Muscle of arm (tissue), 12 donors: ENCODE results near the gene PMAIP1. TPM values are rescaled to one million over a fixed set of nuclear protein-coding genes. Genes with fewer than 3 reads are reported as not detected.

Experiments
- DNase-seq: peaks from one replicate; pipeline ENCODE4 v3.0.0-alpha.2; 2013
- polyA plus RNA-seq, 12 donors: library from polyadenylated mRNA; unstranded; fragments of 120-200 nt; gene quantifications; one replicate each; pipeline ENCODE4 v1.2.1, GENCODE V29; 2013; ENCODE audit not compliant: insufficient read length in 12 of 12

Gene PMAIP1
- polyA plus RNA-seq, 12 donors: 16.8 to 91.5 (median 42.7) TPM; not detected in 1

DNA sequence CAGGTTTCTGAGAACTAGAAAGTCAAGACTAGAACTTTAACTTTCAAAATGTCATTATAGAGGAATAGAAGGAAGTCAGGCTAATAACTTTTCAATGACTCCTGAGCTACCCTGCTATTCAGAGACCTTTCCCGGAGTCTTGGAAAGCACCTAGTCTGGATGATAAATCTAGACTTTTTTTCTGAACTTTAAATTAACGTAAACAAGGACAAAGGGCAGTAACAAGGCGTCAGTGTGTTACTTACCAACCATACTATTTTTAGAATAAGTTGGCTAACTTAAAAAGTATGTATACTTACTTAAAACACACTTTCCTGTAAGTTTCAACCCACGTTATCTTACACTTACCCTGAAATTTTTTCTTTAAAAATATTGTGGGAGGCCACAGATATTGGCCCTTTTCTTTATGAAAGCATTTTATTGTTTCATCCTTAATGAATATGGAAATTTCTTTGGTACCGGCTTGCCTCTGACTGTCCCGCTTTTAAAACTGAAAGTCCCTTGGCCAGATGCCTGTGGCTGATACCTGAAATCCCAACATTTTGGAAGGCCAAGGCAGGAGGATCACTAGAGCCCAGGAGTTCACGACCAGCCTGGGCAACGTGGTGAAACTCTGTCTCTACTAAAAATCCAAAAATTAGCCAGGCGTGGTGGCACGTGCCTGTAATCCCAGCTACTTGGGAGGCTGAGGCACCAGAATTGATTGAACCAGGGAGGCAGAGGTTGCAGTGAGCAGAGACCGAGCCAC lies 9.7 kb downstream of the PMAIP1 start:
- no peak for DNase-seq

DNA sequence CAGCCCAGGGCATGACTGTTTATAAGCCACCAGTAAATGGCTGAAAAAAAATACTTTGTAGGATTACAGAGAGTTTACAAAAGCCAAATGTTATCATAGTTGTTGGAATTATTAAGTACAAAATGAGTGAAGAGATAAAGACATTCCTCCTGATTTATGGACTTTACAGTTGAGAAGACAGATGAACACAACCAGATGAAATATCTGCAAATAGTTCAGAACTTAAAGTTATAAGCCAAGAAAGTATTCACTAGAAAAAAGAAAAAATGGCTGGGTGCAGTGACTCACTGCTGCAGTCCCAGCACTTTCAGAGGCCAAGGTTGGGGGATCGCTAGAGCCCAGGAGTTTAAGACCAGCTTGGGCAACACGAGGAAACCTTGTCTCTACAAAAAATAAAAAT lies 11.2 kb downstream of the PMAIP1 start:
- DNase-seq: no peak

DNA sequence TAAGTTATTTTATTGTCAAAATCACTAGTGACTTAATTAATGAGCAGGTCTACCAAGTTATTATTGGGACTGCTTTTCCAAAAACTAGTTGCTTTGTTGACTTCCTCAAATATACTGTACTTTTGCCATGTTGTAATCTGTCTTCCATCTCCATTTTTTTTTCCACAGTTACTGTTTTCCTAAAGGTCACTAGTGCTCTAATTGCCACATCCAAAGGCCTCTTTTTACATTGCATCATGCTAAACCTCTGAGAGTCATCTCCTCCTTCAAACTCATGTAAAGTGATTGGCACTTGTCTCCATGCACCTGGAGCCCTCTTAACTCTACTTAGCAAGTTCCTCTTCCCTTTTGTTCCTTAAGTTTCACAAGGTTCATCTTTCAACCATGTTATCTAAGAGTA lies 11.8 kb downstream of the PMAIP1 start:
- DNase-seq: no peak

DNA sequence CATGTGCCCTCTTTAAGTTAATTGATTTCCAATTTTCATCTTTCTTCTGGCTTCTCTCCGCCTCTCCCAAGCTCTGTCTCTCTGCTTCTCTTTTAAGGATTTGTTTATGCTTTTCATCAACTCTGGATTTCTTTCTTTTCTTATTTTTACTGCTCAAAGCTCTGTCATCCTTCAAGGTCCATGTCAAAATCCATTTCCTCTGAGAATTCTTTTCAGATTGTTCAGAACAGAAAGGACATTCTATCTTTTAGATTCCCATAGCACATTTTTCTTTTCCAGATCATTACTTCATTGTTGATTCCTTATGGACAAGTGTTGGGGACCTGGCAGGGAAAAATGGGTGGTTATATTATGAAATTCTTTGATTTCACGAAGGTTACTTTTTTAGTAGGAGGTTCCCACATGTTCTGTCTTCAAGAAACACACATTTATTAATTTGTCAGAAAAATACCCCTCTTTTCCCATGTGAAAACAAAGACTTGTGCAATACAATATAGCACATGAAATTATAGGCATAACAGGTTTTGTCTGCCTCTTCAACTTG lies 12.3 kb downstream of the PMAIP1 start:
- DNase-seq: no peak

DNA sequence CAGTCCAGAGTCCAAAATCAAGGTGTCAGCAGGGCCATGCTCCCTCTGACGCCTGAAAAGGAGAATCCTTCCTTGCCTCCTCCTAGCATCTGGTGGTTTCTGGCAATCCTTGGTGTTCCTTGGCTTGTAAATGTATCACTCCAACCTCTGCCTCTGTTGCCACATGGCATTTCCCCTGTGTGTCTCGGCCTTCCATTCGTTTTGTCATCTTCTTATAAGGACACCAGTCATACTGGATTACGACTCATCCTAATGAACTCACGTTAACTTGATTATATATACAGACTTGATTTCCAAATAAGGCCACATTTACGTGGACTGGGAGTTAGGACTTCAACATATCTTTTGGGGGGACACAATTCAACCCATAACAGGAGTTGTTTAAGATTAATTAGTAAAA lies 15.8 kb downstream of the PMAIP1 start:
- no peak for DNase-seq

DNA sequence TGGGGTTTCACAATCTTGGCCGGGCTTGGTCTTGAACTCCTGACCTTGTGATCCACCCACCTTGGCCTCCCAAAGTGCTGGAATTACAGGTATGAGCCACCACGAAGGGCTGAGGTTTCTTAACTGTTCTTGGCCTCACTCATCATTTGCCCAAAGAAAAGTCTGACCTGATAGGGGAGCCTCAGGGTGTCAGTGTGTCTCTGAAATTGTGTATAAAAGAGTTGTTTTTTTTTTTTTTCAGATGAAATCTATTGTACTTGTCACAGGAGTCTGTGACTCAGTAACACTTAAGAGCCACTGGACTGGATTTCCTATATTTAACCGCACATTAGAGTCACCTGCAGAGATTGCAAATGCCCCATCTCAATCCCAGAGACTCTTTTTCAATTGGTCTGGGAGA lies 16.9 kb downstream of the PMAIP1 start:
- no peak for DNase-seq

DNA sequence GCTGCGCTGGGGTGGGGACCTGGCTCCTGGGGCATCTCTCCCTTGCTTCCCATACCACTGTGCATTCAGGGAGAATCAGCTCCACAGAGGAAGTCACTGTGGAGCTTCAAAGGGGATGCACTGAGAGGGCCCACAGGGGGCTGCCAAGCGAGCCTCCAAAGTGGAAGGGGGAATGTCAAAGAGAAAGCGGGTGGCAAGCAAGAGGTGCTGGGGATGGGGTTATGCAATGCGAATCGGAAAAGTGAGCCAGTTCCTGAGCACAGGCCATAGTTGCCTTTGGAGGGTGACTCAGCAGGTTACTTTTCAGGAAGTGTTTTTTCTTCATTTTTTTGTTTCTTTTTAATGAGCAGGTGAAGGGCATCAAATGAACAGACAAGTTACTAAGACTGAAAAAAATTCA lies 17.6 kb downstream of the PMAIP1 start:
- no peak for DNase-seq

DNA sequence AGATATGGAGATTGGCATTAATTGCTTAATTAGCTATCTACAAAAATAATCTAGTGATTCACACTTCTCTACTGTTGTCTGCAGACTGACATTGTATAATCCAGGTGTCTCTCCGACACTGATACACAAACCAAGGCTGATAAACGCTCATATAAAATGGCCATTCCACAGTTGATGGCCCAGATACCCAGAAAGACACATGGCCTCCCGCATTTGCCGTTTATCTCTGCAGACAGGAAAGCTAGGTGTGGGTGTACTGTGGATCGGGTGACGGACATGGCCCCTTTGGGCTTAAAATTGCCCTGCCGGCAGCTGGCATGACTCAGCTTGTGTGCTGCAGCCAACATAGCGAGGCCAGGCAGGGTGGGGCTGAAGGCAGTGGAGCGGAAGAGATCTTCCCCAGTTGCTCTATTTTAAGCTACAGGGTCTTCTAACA lies 18.5 kb downstream of the PMAIP1 start:
- peak; percentile 31 for DNase-seq

DNA sequence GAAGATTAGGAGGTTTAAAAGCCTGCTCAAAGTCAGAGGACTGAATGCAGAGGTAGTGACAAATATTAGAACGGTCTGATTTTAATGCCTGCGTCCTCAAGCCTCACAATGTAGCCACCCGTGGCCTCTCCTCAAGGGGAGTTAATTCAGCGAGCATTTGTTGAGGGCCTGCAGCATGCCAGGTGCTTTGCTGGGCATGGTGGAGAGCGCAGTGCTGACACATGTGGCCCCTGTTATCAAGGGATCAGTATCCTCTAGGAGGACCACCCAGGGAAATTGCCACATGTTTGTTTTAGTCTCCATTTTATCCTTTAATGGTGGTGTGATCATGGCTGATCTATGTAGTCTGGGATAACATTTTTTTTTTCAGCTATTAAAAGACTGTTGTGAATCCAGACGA lies 19.2 kb downstream of the PMAIP1 start:
- DNase-seq: no peak

DNA sequence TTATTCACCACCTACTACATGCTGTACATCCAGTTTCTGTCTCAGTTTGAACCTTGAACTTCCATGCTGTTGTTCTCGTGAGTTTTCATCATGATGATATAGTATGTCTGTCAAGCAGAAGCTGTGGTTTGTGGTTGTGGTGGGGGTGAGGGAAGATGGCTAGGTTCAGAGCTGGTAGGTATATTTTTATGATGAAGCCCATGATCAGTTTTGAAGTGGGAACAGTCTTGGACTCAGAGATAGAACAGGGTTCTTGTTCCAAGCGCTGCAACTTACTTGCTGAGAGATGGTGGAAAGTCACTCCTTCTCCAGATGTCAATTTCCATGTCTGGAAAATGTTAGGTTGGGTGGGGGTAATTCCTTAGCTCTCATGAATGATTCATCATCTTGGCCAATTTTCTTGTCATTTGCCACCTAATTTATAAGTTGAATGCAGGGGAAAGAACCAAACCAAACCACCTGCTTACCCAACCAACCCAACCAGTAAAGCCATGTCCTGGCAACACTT lies 21.6 kb downstream of the PMAIP1 start:
- DNase-seq: no peak

DNA sequence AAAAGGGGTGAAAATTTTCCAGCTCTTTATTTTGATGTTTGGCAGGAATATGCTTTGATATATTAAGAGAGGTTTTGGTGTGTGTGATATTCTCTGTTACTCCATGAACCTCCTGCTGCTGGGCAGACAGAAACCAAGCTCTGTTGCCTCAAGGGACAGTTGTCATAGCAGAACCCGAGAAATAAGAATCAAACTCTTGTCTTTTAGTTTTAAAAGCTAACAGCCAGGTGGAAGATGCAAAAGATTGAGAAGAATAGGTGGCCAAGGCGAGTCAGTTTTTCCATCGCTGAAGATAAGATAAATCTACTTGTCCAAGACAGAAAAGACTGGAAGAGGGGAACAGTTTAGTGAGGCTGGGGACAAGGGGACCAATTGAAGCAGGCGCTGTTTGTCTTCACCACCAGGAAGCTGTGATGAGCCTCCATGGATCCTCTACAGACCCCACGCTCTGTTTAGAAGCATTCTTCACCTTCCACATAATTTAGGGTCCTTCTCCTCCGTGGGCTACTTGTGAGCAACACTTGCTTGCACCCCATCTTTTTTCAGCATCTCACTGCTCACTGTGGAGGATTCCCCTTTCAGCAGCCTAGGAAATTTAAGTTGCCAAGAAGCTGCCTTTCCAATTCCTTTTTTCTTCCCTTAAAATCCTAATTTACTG lies 23.9 kb downstream of the PMAIP1 start:
- DNase-seq: no peak

DNA sequence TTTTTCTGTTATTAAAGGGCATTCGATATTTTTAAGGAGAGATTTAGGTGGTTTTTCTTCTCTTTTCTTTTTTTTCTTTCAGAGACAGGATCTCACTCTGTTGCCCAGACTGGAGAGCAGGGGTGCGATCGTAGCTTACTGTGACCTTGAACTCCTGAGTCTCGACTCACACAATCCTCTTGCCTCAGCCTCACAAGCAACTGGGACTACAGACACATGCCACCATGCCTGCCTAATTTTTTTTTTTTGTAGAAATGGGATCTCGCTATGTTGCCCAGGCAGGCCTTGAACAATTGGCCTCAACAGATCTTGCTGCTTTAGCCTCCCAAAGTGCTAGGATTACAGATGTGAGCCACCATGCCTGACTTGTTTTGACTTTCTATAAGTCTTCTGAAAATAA lies 26.3 kb downstream of the PMAIP1 start:
- no peak for DNase-seq

DNA sequence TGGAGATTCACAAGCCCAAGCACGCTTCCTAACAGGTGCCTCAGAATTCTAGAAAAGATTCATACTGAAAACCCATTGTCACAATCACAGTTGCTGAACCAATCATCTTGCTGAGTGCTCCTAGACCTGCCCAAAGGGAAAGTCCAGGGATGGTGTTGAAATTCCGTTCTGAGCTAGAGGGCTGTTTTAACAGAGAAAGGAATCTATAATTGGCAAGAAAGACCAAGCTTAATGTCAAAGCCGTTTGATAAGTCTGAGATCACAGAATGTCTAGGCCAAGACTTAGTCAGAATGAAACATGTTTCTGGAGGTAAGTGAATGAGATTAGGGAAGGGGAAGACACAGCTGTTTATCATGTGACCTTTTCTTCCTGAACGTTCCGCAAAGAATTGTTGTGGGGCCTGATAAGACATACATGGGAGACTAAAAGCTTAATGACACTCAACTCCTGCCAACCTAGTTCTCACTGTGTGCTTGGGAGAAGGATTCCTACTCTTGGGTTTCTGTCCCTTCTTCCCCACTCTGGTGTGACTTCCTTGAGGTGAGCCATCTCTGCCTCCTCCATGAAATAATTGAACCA lies 27.5 kb downstream of the PMAIP1 start:
- DNase-seq: no peak

DNA sequence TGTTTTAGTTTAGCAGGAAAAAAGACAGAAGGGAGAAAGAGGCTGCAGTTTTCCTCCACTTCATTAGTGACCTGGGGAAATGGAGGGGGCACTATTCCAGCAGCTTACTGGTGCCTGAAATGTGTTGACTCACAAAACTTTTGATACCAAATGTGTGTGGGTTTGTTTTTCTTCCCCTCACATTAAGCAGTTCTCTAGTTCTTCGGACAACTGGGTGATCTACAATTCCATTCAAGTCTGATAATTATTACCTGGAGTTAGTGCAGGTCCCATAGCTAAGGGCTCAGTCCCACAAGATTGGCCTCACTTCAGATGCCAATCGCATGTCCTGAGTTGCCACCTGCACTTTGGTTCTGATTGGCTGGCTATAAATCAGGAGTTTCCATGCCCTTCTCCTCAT lies 28.4 kb downstream of the PMAIP1 start:
- DNase-seq: no peak

DNA sequence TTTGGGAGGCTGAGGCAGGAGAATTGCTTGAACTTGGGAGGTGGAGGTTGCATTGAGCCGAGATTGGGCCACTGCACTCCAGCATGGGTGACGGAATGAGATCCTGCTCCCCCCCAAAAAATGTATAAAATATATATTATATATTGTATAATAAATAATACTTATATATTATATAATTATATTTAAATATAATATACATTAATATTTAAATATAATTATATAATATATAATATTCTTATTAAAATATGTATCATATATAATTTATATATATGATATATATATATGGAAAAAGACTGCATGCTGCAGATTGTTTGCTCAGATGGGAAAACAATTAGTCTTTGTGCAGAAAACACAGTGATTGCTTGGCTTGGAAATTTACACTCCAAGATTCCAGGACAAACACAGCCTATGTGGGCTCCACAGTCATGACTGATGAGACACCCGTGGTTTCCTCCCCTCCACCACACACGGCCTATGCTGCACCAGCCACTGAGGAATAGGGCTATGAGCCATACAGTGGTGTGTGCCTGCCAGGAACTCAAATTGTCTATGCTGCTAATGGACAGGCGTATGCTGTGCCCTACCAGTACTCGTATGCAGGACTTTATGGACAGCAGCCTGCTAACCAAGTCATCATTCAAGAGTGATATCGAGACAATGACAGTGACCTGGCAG lies 30.0 kb downstream of the PMAIP1 start:
- no peak for DNase-seq

DNA sequence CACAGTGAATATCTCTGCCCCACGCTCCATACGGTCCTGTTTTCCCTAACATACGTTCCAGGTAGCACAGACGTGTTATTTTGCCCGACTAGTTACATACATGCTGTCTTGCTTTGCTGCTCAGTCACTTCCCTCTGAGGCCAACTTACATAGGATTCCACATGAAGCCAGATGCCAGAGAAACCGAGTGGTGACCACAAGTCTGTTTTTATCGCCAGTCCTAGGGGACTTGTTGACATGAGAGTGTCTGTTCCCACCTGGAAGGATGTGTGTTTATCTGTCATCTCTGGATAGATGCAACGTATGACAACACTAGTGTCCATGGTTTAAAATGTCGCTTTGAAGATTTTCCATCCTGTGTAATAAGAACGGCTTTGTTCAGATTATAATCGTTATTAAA lies 32.6 kb downstream of the PMAIP1 start:
- DNase-seq: no peak

DNA sequence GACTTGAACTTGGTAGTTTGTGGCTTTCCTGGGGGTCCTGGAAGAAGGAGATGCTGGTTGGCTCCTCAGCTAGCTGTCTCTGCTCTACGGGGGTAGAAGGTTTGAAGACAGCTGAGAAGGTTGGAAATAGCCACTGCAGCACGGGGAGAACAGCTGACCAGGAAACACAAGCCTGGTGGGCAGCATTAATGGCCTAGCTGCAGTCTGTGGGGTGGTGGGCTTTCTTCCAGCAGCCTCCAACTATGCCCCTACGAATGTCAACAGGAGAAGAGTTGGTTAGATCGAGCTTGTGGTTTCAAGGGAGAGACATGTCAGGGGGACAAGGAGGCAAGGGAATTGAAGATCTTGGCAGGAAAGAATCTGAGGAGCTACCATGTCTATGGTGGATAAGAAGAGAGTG lies 38.9 kb downstream of the PMAIP1 start:
- DNase-seq: no peak

DNA sequence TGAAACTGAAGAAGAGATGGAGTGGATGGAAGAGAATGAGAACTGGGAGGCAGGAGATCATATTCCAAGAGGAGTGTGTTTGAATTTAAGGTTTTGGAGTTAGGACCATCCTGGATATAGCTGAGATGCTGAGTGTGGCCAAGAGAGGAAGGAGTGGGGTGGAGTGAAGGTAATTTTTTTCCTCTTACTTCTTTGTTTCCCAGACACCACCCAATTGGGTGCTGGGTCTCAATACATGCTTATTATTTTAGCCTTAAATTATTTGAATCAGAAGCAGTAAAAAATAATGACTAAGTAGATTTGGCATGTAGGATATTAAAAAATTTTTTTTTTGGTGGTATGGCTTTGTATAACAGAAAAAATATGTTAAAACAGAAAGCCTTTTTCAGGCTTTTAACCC lies 39.3 kb downstream of the PMAIP1 start:
- DNase-seq: no peak

DNA sequence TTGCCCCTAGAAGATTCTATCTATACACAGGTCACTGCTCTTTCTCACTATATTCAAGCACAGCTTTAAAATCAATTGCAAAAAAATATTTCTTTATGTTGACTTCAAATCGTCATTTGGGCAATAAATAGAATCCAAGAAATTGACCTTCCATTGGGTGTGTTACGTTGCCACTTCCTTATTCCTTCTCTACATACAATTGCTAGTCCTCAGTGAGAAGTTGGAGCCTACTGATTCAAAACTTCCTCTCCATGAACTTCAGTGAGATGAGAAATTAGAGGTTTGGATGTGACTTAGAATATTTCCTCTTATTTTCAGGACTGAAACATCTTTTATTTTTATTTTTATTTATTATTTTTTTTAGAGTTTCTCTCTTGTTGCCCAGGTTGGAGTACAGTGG lies 40.3 kb downstream of the PMAIP1 start:
- no peak for DNase-seq

DNA sequence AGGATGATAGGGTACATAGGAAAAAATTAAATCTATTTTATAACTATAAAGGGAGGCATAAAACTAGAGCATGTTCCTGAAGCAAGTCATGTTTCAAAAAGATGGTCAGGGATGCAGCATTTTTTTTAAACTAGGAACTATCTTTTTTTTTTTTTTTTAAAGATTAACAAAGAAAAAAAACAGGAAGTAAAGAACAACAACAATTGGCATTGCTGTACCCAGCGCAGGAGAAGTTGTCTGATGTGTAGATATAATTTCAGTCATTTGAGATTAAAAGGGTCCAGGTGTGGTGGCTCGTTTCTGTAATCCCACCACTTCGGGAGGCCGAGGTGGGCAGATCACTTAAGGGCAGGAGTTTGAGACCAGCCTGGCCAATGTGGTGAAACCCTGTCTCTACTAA lies 41.5 kb downstream of the PMAIP1 start:
- DNase-seq: no peak

DNA sequence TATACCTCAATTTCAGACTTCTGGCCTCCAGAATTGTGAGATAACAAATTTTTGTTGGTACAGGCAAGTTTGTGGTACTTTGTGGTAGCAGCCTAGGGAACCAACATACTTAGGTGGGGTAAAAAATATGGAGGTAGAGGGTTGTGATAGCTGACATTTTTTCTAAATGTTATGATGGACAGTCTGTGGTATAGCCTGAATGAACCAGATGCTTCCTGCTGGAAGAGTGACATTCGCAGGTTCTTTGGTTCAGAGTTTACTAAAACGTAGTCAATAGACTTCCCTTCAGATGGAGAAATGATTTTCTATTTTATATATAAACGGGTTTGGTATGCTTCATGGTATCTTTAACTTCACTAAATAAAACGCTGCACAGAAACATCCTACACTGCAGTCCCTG lies 42.8 kb downstream of the PMAIP1 start:
- DNase-seq: no peak

DNA sequence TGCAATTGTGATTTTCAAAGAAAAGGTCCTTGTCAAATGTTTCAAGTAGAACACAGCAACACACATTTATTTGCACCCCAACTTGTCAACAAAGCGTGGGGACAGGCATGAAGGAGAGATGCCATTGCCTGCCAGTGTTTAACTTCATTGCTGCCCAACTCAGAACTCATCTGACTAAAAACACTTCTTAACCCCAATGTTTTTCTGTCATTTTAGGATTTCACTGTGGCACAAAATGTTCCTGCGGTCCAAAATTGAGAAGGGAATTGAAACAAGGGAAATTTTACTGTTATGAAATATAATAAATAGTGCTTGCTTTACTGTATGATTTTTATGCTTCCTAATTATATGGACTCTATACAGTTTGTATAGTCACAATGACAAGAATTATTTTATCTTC lies 45.7 kb downstream of the PMAIP1 start:
- no peak for DNase-seq
